Right lobe of liver (tissue), 6 donors: Measurements from ENCODE around the gene HDGF. TPM values are rescaled to one million over a fixed set of nuclear protein-coding genes. Genes with fewer than 3 reads are reported as not detected.
A peak's percentile ranks its signal among the peaks of the same experiment; 100 is the strongest.

Experiments used
- ATAC-seq, 4 donors: fragments of 200-7000 bp; cut with Tn5 transposase; one replicate each; pipeline ENCODE4 v1.9.1; 2020; ENCODE audit warnings: mild to moderate bottlenecking in 4 of 4, moderate library complexity in 4 of 4
- DNase-seq, 3 donors: peaks; one replicate each; pipeline ENCODE4 v3.0.0-alpha.2; 2020
- H3K27ac ChIP-seq, 3 donors: fragments of 200-600 bp; one replicate each; pipeline ENCODE4 v1.8.0; 2022
- H3K27me3 ChIP-seq, 2 donors: fragments of 200-600 bp; one replicate each; pipeline ENCODE4 v1.8.0; 2022
- H3K36me3 ChIP-seq, 4 donors: fragments of 200-600 bp; sonication (generic) in 1 of 4; one replicate each; pipeline versions ENCODE4 v1.5.1 to v1.8.0; 2017 to 2022; ENCODE audit warnings: control low read depth in 1 of 4
- H3K4me1 ChIP-seq, 4 donors: fragments of 200-600 bp; sonication (generic) in 1 of 4; one replicate each; pipeline versions ENCODE4 v1.5.1 to v1.8.0; 2017 to 2022; ENCODE audit warnings: control low read depth in 1 of 4
- H3K4me3 ChIP-seq, 3 donors: fragments of 200-600 bp; one replicate each; pipeline ENCODE4 v1.8.0; 2022
- H3K9me3 ChIP-seq, 4 donors: fragments of 200-600 bp; sonication (generic) in 1 of 4; one replicate each; pipeline versions ENCODE4 v1.5.1 to v1.8.0; 2017 to 2022; ENCODE audit warnings: control low read depth in 1 of 4
- CTCF ChIP-seq, 4 donors: fragments of 200-600 bp in 3 of 4; fragments of 450-650 bp in 1 of 4; IDR thresholded peaks; one replicate each; pipeline versions ENCODE4 v1.5.1 to v1.8.0; 2016 to 2022; ENCODE audit warnings: antibody characterized with exemption in 4 of 4, mild to moderate bottlenecking in 2 of 4
- POLR2A ChIP-seq: fragments of 450-650 bp; IDR thresholded peaks from one replicate; pipeline ENCODE4 v1.6.1; 2017; ENCODE audit warnings: antibody characterized with exemption, mild to moderate bottlenecking
- WGBS: methylation state at CpG from one replicate; pipeline ENCODE4 v1.1.6; 2018; ENCODE audit warnings: low coverage, low lambda C conversion rate; ENCODE audit not compliant: insufficient coverage; ENCODE audit errors: missing lambda C conversion rate; 5-methylcytosine and 5-hydroxymethylcytosine counted together
- intact Hi-C, 2 donors: fragments of 100-400 bp; cut with DNase I; formaldehyde crosslinking; loops; one replicate each; pipeline versions ENCODE4 v1.11.2 to v1.14.1; 2022
- total RNA-seq, 6 experiments: library from RNA; depleted of rRNA in 2 of 6; stranded (reverse); fragments of >200 nt in 2 of 6; fragmentation: NEBNext Ultra II Directional in 3 of 6; extraction: Animal tissue kit (Norgen Biotek cat#: 25700) in 3 of 6; gene quantifications; one replicate each; pipeline versions ENCODE4 v1.1.0 to v1.2.4, GENCODE V29; 2016 to 2023
- donor health status: DM: no; HTN: yes; CAD: no.
- donor health status: DM: no; HTN: no; CAD: no.
- donor health status: DM: no; HTN: no; CAD: no.
- donor health status: DM: no; HTN: yes; CAD: no.
- donor health status: DM: no; HTN: yes; CAD: no.

HDGF gene
- total RNA-seq, 6 experiments from 2014 or later, result 131 to 192 (median 157) TPM

- Histone ChIP-seq H3K4me1 (peaks cover 0 to 7% (median 0%) of the 10 kb centered on the region in 4 donors), H3K9me3 (no peaks in the 10 kb centered on the region), H3K27ac (no peak overlapping the region), H3K4me3 (no peak overlapping the region), H3K27me3 (no peaks in the 10 kb centered on the region), H3K36me3 (no peaks in the 10 kb centered on the region)
- DNase-seq (no peak), ATAC-seq (no peak)
- WGBS, result 88% methylated on average over 4 of the region's 4 CpGs
- no peak for TF ChIP-seq CTCF (IDR thresholded peaks at IDR 0.05)
- no peak for TF ChIP-seq POLR2A
- intact Hi-C loops, result no loop called here
Measured at GRCh38 chr1:156776942-156777341, 25.5 kb upstream of the HDGF start.

GRCh38 chr1:156775799-156776198 lies 24.3 kb upstream of the HDGF start:
- Histone ChIP-seq H3K9me3 (no peaks in the 10 kb centered on the region), H3K4me3 (no peak overlapping the region), H3K27me3 (no peaks in the 10 kb centered on the region), H3K27ac (no peak overlapping the region), H3K4me1 (peaks cover 0 to 8% (median 0%) of the 10 kb centered on the region in 4 donors), H3K36me3 (no peaks in the 10 kb centered on the region)
- intact Hi-C loops, result no loop called here
- DNase-seq (no peak), ATAC-seq (no peak)
- 77% methylated on average over 4 of the region's 5 CpGs for WGBS
- TF ChIP-seq CTCF (IDR thresholded peaks at IDR 0.05), result no peak

GRCh38 chr1:156773607-156774006 lies 22.1 kb upstream of the HDGF start:
- intact Hi-C loops, result no loop called here
- no peak for ATAC-seq
- Histone ChIP-seq H3K9me3 (no peaks in the 10 kb centered on the region), H3K27ac (no peak overlapping the region), H3K27me3 (no peaks in the 10 kb centered on the region), H3K4me3 (no peak overlapping the region), H3K36me3 (peaks cover 0 to 6% (median 0%) of the 10 kb centered on the region in 4 donors), H3K4me1 (peaks cover 0 to 20% (median 3%) of the 10 kb centered on the region in 4 donors)
- 82% methylated on average over 3 of the region's 3 CpGs for WGBS
- TF ChIP-seq CTCF (IDR thresholded peaks at IDR 0.05) (no peak), POLR2A (no peak)
- no peak for DNase-seq

GRCh38 chr1:156772728-156773497 lies 21.4 kb upstream of the HDGF start:
- TF ChIP-seq POLR2A (no peak), CTCF (IDR thresholded peaks at IDR 0.05) (no peak)
- H3K4me1 ChIP-seq, result peaks cover 0 to 24% (median 3%) of the 10 kb centered on the region in 4 donors

More at GRCh38 chr1:156772728-156773497, 21.4 kb upstream of the HDGF start:
- no peak for DNase-seq
- Histone ChIP-seq H3K27ac (no peak overlapping the region), H3K4me3 (no peak overlapping the region), H3K36me3 (peaks cover 0 to 6% (median 0%) of the 10 kb centered on the region in 4 donors), H3K27me3 (no peaks in the 10 kb centered on the region), H3K9me3 (no peaks in the 10 kb centered on the region)
- WGBS, result 67% methylated on average over 7 of the region's 9 CpGs
- intact Hi-C loops, result no loop called here
- peak; percentile 30 to 49 (median 46) for ATAC-seq
